Measurements from ENCODE around the gene C10orf53. TPM values are rescaled to one million over a fixed set of nuclear protein-coding genes. Genes with fewer than 3 reads are reported as not detected.

C10orf53 gene
- polyA plus RNA-seq, 2 of the 4 experiments (the other 2 are of a cell fraction): not detected

- no peak overlapping the region for H3K27ac ChIP-seq
- ChIA-PET POLR2A (no interaction called here), CTCF (no interaction called here)
- H3K4me2 ChIP-seq: no peak overlapping the region
- ATAC-seq (no peak; a peak in 1 of 6 replicates), FAIRE-seq (no peak), DNase-seq (ENCODE audit: low read depth in 1 of 2, low spot score in 1 of 2) (no peak)
- H3K9me3 ChIP-seq: no peaks in the 10 kb centered on the region
- 32% methylated on average over 7 of the region's 12 CpGs for WGBS (ENCODE audit: missing lambda C conversion rate)
- no peak for TF ChIP-seq RCOR1 (IDR thresholded peaks at IDR 0.05; ENCODE audit: low read depth, low read length)
- no peak for TF ChIP-seq CBX2 (IDR thresholded peaks at IDR 0.05; ENCODE audit: borderline replicate concordance, low read depth)
- no peak for TF ChIP-seq ZSCAN20 (CRISPR knock-in tag; IDR thresholded peaks at IDR 0.05)
- TF ChIP-seq TP53 (CRISPR knock-in tag; IDR thresholded peaks at IDR 0.05): no peak
- TF ChIP-seq, protein P1, sequence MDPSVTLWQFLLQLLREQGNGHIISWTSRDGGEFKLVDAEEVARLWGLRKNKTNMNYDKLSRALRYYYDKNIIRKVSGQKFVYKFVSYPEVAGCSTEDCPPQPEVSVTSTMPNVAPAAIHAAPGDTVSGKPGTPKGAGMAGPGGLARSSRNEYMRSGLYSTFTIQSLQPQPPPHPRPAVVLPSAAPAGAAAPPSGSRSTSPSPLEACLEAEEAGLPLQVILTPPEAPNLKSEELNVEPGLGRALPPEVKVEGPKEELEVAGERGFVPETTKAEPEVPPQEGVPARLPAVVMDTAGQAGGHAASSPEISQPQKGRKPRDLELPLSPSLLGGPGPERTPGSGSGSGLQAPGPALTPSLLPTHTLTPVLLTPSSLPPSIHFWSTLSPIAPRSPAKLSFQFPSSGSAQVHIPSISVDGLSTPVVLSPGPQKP (IDR thresholded peaks at IDR 0.05; ENCODE audit: low read depth, low read length): no peak
- TF ChIP-seq EHF (CRISPR knock-in tag; IDR thresholded peaks at IDR 0.05): no peak
- TF ChIP-seq SREBF2 (IDR thresholded peaks at IDR 0.05): no peak
- TF ChIP-seq KDM5A (IDR thresholded peaks at IDR 0.05): no peak
- no peak for TF ChIP-seq KDM1A (IDR thresholded peaks at IDR 0.05; ENCODE audit: low read depth)
- TF ChIP-seq ZFP36 (IDR thresholded peaks at IDR 0.05; ENCODE audit: borderline replicate concordance, partially characterized antibody): no peak
- TF ChIP-seq MYC (IDR thresholded peaks at IDR 0.05; ENCODE audit: borderline replicate concordance, low read length): no peak
- no peaks in the 10 kb centered on the region for H3K4me1 ChIP-seq
- H3K4me3 ChIP-seq: no peak overlapping the region
Observed at GRCh38 chr10:49632406-49633317, 46.8 kb upstream of the C10orf53 start.

DNA sequence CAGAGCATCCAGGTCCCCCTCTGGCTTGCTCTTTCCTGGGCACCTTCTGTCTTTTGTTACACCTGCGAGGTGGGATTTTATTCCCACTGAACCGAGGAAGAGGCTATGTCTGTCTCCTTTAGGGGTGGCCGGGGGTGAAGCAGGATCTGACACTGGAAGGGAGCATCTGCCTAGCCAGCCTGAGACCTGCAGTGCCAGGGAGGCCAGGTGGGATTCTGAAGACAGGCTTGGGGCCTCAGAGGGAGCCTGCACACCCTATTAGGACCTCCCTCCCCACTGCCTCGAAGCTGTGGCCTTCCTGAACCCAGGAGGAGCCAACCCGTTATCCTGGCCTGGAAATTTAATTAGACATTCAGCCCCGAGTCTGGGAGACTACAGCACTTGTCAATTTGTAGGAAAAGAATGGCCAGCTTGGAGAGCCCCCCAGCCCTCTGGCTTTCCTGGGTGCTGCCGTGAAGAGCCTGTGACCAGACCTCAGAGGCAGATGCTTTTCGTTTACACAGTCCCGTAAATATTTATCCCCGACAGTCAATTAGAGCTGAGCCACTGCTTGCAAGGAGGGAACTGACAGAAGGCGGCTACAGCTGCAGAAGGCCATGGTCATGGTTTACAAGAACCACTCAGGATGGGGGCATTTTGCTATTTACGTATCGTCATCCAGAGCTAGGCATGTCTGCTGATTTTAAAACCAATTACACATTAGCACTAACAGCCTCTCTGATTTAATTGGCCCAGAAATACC, 46.0 kb upstream of the C10orf53 start:
- DNase-seq (ENCODE audit: low read depth in 1 of 2, low spot score in 1 of 2) (no peak), FAIRE-seq (no peak), ATAC-seq (no peak)
- Histone ChIP-seq H3K27ac (no peak overlapping the region), H3K4me2 (no peak overlapping the region), H3K9me3 (no peaks in the 10 kb centered on the region), H3K4me3 (no peak overlapping the region), H3K4me1 (no peaks in the 10 kb centered on the region)
- POLR2A ChIA-PET: no interaction called here
- CTCF ChIA-PET: interaction anchor here (1.2 kb wide), 1 partner anchor 39 kb away, joined by 3 read pairs; no protein-coding TSS in a partner anchor
- TF ChIP-seq NPAS2 (CRISPR knock-in tag; IDR thresholded peaks at IDR 0.05; ENCODE audit: borderline replicate concordance): no peak
- TF ChIP-seq, protein P1 (IDR thresholded peaks at IDR 0.05; ENCODE audit: low read depth, low read length): no peak
- TF ChIP-seq CBX2 (IDR thresholded peaks at IDR 0.05; ENCODE audit: borderline replicate concordance, low read depth): no peak
- TF ChIP-seq FOSB (CRISPR knock-in tag; IDR thresholded peaks at IDR 0.05): no peak
- TF ChIP-seq EHMT2 (IDR thresholded peaks at IDR 0.05; ENCODE audit: low read depth): no peak
- TF ChIP-seq RAD21 (conservative IDR thresholded peaks at IDR 0.05 in 1 of 2, IDR thresholded peaks at IDR 0.05 in 1 of 2): no peak
- no peak for TF ChIP-seq RCOR1 (IDR thresholded peaks at IDR 0.05; ENCODE audit: low read depth, low read length)
- TF ChIP-seq FOSL2 (IDR thresholded peaks at IDR 0.05): no peak
- no peak for TF ChIP-seq FOSL2 (CRISPR knock-in tag; IDR thresholded peaks at IDR 0.05)
- TF ChIP-seq ZC3H11A (IDR thresholded peaks at IDR 0.05): no peak
- TF ChIP-seq RARB (CRISPR knock-in tag; IDR thresholded peaks at IDR 0.05): no peak
- TF ChIP-seq ZSCAN20 (CRISPR knock-in tag; IDR thresholded peaks at IDR 0.05): no peak
- no peak for TF ChIP-seq ZFP36 (IDR thresholded peaks at IDR 0.05; ENCODE audit: borderline replicate concordance, partially characterized antibody)
- no peak for TF ChIP-seq TP53 (CRISPR knock-in tag; IDR thresholded peaks at IDR 0.05)
- TF ChIP-seq CHD4 (IDR thresholded peaks at IDR 0.05; ENCODE audit: borderline replicate concordance): no peak
- no peak for TF ChIP-seq HOXB13 (CRISPR knock-in tag; IDR thresholded peaks at IDR 0.05; ENCODE audit: low read depth)
- TF ChIP-seq HDAC2 (IDR thresholded peaks at IDR 0.05): no peak
- no peak for TF ChIP-seq GATA3 (IDR thresholded peaks at IDR 0.05; ENCODE audit: borderline replicate concordance)
- no peak for TF ChIP-seq RFX5 (IDR thresholded peaks at IDR 0.05)
- no peak for TF ChIP-seq SMC3 (IDR thresholded peaks at IDR 0.05)
- no peak for TF ChIP-seq KDM5A (IDR thresholded peaks at IDR 0.05)
- WGBS (ENCODE audit: missing lambda C conversion rate): 38% methylated on average over 13 of the region's 13 CpGs

All from A549 (cell line).